Measurements from ENCODE around the gene PUS3. TPM values are rescaled to one million over a fixed set of nuclear protein-coding genes. Genes with fewer than 3 reads are reported as not detected.

Gene PUS3
- total and polyA plus RNA-seq, 2 experiments from 2014 or later: 7.3 to 14.1 TPM

- Histone ChIP-seq H3K4me1 (ENCODE audit: insufficient read depth) (no peaks in the 10 kb centered on the region), H3K9me2 (replicated peaks; ENCODE audit: insufficient read depth) (no peaks in the 10 kb centered on the region), H2AFZ (no peak within 1 kb of the TSS), H3K36me3 (replicated peaks; ENCODE audit: insufficient read depth, low read depth) (no peaks in the 10 kb centered on the region), H3K79me2 (no peaks in the 10 kb centered on the region), H3K9me3 (ENCODE audit: low read depth) (no peaks in the 10 kb centered on the region), H3K4me3 (no peak within 1 kb of the TSS), H3K4me2 (no peak within 1 kb of the TSS), H4K20me1 (ENCODE audit: insufficient read depth, poor library complexity, severe bottlenecking) (no peaks in the 10 kb centered on the region), H3K27ac (no peak within 1 kb of the TSS), H3K27me3 (no peaks in the 10 kb centered on the region)
- WGBS (ENCODE audit: low lambda C conversion rate, missing lambda C conversion rate): 79% methylated on average over 8 of the region's 8 CpGs
- DNase-seq (ENCODE audit: low spot score): no peak
- no peak for TF ChIP-seq EZH2 (IDR thresholded peaks at IDR 0.05; ENCODE audit: borderline replicate concordance)
- TF ChIP-seq EZH2phosphoT487 (IDR thresholded peaks at IDR 0.05; ENCODE audit: low read depth, severe bottlenecking, unreplicated experiment): no peak
- no peak for TF ChIP-seq CTCF (IDR thresholded peaks at IDR 0.05; ENCODE audit: poor library complexity)
These were observed 43.0 kb upstream of the PUS3 start, which contains the start of gene VSIG10L2 for GRCh38 chr11:125945797-125946520. Gene VSIG10L2 (plus strand): TSS chr11:125946044. CDS start chr11:125946056, 12 bp downstream.

DNA sequence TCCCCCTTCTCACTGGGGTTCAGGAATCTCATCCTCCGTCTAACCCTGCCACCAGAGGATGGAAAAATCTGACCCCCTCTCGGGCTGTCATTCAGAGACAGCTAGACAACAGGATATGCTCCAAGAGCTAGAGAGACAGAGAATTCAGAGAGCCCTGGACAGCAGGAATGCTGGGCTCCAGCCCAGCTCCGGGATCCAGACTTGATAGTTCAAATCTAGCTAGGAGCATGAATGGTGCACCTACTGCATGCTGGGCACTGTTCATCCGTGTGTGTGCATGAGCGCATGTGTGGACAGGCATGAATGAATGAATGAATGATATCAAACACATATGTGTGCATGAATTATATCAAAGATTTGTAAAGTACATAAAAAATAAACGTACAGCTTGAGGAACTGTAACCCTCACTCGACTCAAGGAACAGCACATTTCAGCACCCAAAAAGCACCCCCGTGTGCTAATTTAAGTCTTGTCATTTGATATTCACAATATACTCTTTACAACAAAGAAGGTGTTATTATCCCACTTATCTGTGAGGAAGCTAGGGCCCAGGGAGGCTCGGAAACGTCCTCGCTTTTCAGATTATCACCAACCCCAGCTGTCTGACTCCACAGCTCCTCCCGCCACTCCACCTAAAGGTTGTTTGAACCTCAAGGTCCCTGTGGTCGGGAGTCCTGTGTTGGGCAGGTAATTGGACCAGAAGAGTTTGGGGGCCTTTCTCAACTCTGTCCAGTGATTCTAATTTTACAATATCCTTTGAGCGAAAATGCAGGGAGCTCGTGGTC lies 42.2 kb upstream of the PUS3 start:
- H2AFZ ChIP-seq: no peak overlapping the region
- H3K4me1 ChIP-seq (ENCODE audit: insufficient read depth): no peaks in the 10 kb centered on the region
- H3K27ac ChIP-seq: no peak overlapping the region
- H3K9me3 ChIP-seq (ENCODE audit: low read depth): no peaks in the 10 kb centered on the region
- TF ChIP-seq EZH2 (IDR thresholded peaks at IDR 0.05; ENCODE audit: borderline replicate concordance): no peak
- TF ChIP-seq CTCF (IDR thresholded peaks at IDR 0.05; ENCODE audit: poor library complexity): no peak
- TF ChIP-seq EZH2phosphoT487 (IDR thresholded peaks at IDR 0.05; ENCODE audit: low read depth, severe bottlenecking, unreplicated experiment): no peak
- H3K27me3 ChIP-seq: no peaks in the 10 kb centered on the region
- WGBS (ENCODE audit: low lambda C conversion rate, missing lambda C conversion rate): 80% methylated on average over 15 of the region's 15 CpGs
- H3K36me3 ChIP-seq (replicated peaks; ENCODE audit: insufficient read depth, low read depth): no peaks in the 10 kb centered on the region
- no peak overlapping the region for H3K4me2 ChIP-seq
- H4K20me1 ChIP-seq (ENCODE audit: insufficient read depth, poor library complexity, severe bottlenecking): no peaks in the 10 kb centered on the region
- H3K4me3 ChIP-seq: no peak overlapping the region
- no peak for DNase-seq (ENCODE audit: low spot score)
- H3K79me2 ChIP-seq: no peaks in the 10 kb centered on the region
- no peaks in the 10 kb centered on the region for H3K9me2 ChIP-seq (replicated peaks; ENCODE audit: insufficient read depth)

DNA sequence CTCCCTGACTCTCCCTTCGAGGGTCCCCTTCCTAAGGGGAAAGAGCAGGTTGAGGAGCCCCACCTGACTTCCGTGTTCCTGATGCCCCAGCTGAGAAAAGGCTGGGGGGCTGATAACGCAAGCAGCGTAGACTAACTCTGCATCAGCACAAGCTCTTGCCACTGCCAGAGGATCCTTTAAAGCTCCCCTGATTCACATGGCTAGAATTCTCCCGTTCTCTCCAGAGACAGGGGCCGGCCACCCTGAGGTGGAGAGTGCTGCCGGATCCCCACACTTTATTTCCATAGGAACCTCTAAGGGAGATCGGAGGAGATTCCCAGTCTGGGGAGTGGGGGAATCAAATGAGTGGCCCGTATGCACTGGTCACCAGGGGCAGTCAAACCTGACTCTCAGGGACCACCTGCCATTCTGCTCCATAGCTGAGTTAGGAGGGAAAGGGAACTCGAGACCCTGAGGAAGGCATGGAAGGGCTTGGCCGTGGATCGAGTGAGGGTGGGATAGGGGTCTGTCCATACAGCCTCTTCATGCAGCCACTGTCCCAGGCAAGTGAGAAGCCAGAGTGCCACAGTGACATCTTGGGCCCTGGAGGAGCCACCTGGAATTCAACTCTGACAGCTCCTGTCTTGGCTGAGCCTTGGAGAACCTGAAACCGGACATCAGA lies 41.5 kb upstream of the PUS3 start:
- no peaks in the 10 kb centered on the region for H4K20me1 ChIP-seq (ENCODE audit: insufficient read depth, poor library complexity, severe bottlenecking)
- TF ChIP-seq EZH2 (IDR thresholded peaks at IDR 0.05; ENCODE audit: borderline replicate concordance) (no peak), EZH2phosphoT487 (IDR thresholded peaks at IDR 0.05; ENCODE audit: low read depth, severe bottlenecking, unreplicated experiment) (no peak), CTCF (IDR thresholded peaks at IDR 0.05; ENCODE audit: poor library complexity) (no peak)
- H3K36me3 ChIP-seq (replicated peaks; ENCODE audit: insufficient read depth, low read depth): no peaks in the 10 kb centered on the region
- no peaks in the 10 kb centered on the region for H3K9me3 ChIP-seq (ENCODE audit: low read depth)
- H3K4me1 ChIP-seq (ENCODE audit: insufficient read depth): no peaks in the 10 kb centered on the region
- no peaks in the 10 kb centered on the region for H3K9me2 ChIP-seq (replicated peaks; ENCODE audit: insufficient read depth)
- H3K79me2 ChIP-seq: no peaks in the 10 kb centered on the region
- no peak overlapping the region for H3K27ac ChIP-seq
- no peak overlapping the region for H3K4me2 ChIP-seq
- no peak overlapping the region for H3K4me3 ChIP-seq
- WGBS (ENCODE audit: low lambda C conversion rate, missing lambda C conversion rate): 85% methylated on average over 13 of the region's 13 CpGs
- no peak for DNase-seq (ENCODE audit: low spot score)
- H3K27me3 ChIP-seq: no peaks in the 10 kb centered on the region
- no peak overlapping the region for H2AFZ ChIP-seq

Measured in hepatocyte (in vitro differentiated cells).